CD1c-positive myeloid dendritic cell (primary cell): ENCODE data around the gene KRTAP5-6.
A peak's percentile ranks its signal among the peaks of the same experiment; 100 is the strongest.

Source experiments
- DNase-seq: peaks from one replicate; pipeline ENCODE4 v3.0.0-alpha.2; 2016; ENCODE audit errors: extremely low spot score

Gene KRTAP5-6

DNA sequence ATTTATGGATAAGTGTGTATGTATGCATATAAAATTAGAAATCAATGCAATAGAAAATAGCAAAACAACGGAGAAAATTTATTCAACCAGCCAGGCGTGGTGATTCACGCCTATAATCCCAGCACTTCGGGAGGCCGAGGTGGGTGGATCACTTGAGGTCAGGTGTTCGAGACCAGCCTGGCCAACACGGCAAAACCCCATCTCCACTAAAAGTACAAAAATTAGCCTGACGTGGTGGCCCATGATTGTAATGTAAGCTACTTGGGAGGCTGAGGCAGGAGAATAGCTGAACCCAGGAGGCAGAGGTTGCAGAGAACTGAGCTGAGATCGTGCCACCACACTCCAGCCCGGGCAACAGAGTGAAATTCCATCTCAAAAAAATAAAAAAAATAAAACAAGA lies 5.5 kb downstream of the KRTAP5-6 start:
- no peak for DNase-seq

DNA sequence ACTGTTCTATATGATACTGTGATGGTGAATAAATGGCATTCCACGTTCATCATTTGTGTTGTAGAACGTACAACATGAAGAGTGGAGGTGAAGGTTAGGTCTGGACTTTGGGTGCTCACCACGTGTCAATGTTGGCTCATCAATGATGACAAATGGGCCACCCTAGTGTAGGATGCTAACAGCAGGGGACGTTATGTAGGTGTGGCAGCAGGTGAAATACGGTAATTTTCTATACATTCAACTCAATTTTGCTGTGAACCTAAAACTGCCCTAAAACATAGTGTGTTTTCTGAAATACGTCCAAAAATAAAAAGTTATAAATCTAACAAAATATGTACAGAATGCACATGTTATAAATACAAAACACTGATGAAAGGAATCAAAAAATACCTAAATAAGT lies 6.2 kb downstream of the KRTAP5-6 start:
- no peak for DNase-seq

DNA sequence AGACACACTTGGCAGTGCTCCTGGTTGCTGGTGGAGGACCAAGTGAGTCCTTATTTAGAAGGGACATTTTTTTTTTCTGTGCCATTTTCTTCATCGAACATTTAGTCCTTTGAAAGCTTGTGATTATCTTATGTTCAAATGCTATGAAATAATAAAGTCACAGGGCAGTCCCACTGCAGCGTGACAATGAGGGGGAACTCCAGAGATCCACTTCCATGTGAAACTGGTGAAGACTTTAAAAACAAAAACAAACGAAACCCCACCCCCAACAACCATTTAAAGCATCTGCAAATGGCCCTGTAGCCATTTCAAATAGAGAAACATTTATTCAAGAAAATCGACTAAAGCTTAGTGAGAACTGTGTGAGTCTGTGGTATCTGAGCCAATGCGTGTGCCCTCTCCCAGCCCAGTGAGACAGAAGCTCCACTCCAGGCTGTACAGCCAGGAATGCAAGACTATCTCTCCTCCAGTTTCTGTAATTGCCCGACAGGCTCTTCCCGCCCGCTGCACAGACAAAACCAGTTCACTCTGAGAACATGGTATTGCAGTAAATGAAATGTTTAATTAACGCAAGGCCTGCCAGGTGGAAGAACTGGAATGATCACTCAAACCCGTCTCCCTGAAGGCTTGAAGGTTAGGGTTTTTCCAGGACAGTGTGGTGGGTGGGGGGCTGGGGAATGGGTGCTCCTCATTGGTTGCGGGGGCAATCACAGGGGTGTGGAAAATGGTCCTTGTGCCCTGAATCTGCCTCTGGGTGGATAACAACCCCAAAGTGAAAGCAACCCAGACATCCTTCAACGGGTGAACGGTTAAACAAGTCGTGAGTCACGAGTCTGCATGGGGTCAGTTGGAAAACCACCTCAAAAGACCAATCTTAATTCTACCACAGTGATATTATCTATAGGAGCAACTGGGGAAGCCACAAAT lies 8.4 kb downstream of the KRTAP5-6 start:
- no peak for DNase-seq

DNA sequence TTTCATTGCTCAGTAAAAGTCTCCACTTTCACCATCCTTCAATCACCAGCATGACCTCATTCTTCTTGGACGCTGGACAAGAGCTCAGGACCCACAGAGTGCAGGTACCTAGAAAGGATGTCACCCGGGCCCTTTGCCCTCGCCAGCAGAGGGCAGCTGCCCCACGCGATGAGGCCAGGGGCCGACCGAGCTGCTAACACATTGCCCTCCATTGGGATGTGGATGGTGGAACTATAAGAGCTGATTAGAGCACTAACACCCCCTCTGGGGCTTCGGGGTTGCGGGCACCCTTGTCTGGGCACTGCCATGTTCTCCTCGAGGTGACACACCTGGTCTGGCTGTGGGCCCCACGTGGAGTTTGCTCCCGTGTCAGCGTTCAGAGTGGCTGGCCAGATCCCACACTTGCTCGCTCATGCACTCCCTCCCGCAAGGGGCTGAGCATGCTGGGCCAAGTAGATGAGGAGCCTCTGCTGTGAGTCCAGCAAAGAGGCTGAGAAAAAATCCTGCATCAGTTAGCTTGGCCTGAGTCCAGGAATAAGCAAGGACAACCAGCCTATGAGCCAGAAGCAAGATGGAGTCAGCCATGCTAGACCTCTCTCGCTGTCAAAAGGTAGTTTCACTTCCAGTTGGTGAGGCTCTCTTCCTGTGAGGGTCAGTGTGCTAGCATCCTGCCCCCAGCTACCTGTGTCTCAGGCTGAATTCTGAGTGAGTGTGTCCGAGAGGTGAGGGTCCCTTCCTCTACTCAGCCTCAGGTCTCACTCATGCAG lies 9.8 kb downstream of the KRTAP5-6 start:
- peak; percentile 35 for DNase-seq

DNA sequence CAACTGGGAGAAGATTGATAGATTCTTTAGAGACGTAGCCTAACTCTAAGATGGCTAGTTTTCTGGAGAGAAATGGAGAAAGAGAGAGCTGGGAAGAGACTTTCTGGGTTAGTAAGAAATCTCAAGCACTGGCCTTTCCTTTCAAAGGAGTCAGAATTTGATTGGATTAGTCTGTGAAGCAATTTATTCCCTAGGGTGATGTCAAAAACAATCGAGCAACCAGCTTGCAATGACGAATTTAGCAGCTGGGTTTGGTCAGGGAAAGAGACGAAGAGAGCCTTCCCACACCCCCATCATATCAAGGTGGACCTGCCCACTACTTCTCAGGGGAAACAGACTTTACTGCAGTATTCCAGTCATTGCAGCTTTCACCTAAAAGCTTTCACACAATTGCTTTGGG lies 10.8 kb downstream of the KRTAP5-6 start:
- no peak for DNase-seq

DNA sequence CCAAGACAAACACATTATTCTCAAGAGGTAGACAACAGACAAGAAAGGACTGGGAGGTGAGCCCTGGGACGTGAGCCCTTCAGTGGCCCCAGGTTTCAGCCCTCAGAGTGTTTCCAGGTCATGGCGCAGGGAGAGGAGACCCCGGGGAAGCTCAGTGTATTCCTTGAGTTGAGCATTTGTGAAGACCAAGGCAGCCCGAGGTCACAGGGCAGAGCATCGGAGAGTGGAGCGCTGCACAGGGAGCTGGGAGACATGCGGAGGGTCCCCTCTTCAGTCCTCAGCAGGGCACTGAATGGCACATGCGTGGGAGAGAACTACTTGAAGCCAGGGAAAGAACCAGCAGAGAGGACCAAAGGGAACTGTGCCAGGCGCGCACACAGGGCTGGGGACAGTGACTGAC lies 11.7 kb downstream of the KRTAP5-6 start:
- no peak for DNase-seq

DNA sequence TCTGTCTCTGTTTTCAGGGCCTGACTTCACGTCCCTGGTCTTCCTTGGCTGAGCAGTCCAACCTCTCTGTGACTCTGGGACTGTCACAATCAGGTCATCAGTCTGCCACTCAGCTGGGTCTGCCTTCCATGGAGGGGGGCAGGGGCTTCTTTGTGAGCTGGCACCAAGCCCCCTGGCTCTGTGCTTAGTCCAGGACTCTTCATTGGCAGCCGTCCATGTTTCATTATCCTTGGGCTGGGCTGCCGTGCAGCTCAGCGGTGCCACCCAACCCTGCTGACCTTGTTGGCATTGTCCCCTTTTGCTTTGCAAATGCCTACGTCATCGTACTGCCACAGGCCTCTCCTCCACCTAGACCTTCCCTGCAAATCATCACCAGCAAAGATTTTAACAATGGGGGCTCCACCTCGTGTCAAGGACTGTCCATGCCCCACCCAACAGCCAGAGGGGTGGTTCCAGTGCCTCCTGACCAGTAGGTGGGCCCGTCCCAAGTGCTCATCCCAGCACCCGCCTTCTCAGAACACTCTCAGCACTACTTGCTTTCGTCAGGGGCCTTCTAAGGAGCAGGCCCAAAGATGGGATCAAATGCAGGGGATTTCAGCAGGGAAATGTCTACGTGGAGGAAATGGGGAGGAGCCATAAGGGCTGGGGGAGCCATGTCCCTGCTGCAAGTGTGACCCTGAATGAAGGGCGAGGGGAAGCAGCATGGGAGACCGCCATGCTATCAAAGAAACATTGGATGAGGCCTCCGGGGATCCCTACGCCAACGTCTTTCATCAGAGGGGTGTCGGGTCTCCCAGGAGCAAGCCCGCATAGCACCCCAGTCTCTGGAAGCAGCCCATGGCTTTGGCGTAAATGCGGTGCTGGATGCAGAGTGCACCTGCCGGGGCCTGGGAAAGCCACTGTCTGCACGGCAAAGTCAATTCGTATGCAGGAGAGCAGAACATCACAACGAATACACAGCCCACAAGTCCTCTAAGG lies 18.2 kb downstream of the KRTAP5-6 start:
- DNase-seq = no peak

DNA sequence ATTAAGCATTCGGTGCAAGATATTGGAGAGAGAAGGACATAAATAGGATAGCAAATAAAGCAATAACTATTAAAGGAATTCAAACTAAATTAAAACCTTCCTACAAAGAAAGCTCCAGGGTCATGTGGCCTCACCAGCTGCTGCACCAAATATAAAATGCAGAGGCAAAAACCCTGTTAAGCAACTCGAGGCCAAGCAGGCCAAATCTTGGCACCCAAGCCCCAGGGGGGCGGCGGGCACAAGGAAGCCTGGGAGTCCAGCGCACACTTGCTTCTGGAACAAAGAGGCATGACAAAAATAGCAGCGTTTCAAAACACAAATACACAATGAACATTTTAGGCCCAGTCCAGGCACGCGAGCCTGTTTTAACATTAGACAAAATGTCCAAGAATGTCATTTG lies 20.8 kb downstream of the KRTAP5-6 start:
- no peak for DNase-seq

DNA sequence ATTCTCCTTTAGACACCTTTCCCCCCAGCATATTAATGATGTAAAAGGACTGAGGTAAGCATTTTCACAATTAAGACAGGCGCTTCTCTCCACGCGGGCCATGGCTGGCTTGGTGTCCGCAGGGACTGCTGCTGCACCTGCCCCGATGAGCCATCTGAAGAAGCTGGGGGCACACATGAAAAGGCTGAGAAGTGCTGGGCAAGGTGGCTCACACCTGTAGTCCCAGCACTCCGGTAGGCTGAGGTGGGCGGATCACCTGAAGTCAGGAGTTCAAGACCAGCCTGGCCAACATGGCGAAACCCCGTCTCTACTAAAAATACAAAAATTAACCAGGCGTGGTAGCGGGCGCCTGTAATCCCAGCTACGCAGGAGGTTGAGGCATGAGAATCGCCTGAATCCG lies 21.3 kb downstream of the KRTAP5-6 start:
- no peak for DNase-seq

DNA sequence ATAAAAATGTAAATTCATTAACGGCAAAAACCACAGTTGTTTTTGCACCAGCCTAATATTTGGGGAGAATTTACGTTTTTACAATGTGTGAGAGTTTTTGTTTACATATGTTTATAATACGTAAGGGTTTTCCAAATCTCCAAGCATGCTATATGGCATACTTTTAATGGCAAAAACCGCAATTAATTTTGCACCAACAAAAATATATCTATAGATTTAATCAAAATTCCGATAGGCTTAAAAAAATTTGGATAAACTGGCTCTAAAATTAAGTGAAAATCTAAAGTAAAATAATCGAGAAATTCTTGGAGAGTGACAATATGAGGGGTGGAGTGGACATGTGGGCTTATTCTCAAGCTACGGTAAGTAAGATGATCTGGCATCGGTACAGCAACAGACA lies 22.8 kb downstream of the KRTAP5-6 start:
- DNase-seq = no peak

DNA sequence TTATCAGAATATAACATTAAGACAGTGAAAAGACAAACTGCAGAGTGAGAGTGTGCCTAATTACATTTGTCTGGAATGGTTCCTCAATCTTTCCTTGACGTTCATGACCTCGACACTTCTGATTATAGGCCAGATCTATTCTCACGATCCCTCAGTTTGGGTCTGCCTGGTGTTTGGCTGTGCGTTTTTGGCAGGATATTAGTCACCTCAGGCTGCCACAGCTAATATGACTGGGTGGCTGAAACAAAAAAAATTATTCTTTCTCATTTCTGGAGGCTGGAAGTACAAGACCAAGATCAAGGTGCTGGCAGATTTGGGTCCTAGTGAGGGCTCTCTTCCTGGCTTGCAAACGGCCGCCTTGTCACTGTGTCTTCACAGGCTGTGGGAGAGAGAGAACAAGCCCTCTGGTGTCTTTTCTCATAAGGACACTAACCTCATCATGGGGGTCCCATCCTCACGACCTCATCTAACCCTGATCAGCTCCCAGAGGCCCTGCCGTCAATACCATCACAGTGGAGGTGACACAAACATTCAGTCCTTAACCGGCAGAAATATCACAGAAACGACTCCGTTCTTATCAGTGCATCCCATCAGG lies 30.2 kb downstream of the KRTAP5-6 start:
- DNase-seq = peak; percentile 17

DNA sequence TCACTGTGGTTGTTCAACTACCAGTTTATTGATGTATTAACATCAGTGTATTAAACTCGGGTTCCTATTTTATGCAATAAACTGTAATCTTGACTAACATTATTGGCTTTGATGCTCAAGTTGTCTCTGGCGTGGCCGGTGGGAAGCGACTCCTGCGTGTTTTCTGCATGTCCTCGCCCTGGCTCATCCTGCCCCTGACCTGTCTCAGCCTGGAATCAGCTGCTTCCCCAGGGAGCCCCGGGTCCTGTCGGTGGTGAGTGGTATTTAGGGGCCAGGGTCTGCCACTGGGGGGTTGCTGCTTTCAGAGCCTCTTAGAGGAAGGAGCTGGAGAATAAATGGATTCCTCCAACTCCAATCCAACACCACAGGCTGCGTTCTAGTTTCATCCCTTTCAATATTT lies 30.9 kb downstream of the KRTAP5-6 start:
- DNase-seq = no peak

DNA sequence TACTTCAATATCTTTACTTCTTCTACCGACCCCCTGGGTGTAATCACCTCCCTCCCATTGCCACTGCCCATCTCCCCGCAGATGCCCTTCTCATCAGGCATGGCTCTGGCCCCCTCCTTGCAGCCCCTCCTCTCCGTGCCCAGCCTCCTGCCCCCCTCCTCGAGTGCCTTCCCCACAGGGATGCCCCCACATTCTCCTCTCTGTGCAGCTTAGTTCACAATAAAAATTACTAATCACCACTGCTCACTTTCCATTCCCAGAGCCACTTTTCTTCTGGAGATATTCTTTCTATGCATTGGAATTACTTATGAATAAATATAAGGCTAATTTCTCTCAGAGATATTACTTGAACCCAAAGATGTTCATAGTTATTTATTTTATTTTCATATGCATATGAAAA lies 31.3 kb downstream of the KRTAP5-6 start:
- DNase-seq = no peak

DNA sequence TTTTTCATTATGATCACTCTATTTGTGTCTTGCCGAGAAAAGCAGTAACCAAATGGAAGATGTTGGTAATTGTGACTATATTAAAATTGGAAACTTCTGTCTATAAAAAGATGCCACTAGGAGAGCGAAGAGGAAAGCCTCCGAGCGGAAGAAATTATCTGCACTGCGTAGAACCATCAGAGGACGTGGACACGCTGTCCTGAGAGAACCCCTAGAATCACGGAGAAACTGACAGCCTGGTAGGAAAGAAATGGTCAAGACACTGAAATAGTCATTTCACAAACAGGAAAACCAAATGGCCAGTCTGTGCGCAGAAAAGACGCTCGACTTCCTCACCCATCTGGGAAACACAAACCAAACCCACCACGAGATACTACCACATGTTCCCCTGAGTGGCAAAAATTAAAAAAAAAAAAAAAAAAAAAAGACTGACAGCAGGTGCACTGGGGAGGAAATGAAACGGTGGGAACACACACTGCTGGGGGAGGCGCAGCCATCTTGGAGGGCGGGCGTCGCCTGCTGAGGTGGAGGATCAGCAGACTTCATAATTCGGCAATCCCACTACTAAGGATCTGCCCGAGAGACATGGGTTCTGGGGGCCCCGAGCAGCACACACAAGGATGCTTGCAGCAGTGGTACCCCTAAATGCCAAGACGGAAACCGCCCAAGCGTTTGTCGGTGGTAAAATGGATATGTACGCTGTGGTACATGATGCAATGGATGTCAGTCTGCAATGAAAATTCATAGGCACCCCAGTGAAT lies 32.1 kb downstream of the KRTAP5-6 start:
- no peak for DNase-seq

DNA sequence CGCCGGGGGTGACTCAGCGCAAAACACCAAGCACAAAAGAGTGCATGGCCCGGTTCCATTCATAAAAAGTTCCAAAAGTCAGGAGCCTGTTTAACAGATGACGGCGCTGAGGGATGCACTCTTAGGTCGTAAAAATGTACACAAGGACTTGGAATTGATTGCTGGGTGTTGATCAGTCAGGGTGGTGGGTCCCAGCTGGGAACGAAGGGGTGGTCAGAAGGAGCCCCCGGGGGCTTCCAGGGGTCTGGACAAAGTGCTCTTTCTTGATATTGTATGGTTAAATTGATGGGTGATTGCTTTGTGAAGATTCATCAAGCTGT lies 32.7 kb downstream of the KRTAP5-6 start:
- DNase-seq = no peak

DNA sequence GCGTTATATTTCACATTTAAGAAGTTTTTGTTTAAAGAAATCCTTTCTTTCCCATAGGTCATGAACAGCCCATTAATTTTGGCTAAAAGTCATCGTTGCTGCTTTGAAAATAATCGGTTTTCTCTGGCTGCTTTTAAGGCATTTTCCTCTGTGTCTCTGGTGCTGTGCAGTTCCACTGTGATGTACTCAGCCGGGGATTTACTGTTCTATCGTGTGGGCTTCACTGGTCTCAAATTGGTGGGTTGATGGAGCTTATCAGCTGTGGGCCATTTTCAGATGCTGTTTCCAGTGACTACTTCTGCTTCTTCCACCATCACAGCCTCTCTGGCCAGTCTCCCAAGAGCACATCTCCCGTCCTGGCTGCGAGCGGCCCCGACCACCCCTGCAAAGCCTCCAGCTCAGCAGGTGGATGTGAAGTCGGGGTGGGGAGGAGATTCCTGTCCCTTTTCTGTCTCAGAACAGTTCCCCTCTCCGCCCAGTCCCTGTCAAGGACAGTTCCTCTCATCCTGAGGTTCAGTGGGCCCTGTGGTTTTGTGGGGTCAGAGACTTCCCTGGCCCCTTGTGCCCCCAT lies 33.1 kb downstream of the KRTAP5-6 start:
- DNase-seq = no peak

DNA sequence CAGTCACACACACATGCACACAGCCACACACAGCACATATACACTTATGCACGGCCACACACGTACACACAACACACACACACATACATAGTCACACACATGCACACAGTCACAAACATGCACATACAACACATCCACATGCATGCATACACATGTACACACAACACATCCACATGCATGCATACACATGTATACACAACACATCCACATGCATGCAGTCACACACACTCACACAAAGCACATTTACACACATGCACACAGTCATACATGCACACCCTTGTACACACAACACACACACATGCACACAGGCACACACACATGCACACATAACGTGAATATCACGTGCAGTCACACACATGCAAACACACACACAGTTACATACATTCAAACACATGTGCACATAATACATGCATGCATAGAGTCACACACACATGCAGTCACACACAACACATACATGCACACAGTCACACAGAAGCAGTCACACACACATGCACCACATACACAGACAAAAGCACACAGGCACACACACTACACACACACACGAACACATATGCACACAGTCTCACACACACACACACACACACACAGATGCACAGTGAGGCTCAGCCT lies 34.6 kb downstream of the KRTAP5-6 start:
- DNase-seq = no peak

DNA sequence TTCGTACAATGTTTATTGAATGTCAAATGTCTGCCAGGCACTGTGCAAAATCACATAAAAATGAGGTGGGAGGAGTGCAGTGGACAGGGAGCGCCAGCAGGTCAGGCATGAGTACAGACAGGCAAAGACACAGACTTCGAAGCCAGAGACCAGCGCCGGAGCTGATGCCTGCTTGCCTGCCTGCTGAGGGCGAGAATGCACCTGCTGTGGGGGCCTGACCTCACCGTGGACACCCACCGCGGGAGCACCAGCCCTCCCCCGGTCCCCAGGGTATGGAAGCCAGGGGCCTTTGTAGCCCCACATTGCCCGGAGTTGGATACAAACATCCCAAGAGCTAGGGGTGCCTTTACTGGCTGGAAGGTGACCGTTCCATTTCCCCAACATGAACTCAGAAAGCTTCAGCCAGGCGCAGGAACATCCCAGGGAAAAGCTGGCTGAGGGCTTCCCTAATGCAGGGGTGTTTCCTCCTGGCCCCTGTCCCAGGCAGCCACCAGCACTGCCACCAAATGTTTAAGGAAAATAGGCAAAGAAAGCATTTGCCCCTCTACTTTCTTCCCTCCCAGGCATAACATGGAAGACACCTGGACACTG lies 35.5 kb downstream of the KRTAP5-6 start:
- DNase-seq = no peak

DNA sequence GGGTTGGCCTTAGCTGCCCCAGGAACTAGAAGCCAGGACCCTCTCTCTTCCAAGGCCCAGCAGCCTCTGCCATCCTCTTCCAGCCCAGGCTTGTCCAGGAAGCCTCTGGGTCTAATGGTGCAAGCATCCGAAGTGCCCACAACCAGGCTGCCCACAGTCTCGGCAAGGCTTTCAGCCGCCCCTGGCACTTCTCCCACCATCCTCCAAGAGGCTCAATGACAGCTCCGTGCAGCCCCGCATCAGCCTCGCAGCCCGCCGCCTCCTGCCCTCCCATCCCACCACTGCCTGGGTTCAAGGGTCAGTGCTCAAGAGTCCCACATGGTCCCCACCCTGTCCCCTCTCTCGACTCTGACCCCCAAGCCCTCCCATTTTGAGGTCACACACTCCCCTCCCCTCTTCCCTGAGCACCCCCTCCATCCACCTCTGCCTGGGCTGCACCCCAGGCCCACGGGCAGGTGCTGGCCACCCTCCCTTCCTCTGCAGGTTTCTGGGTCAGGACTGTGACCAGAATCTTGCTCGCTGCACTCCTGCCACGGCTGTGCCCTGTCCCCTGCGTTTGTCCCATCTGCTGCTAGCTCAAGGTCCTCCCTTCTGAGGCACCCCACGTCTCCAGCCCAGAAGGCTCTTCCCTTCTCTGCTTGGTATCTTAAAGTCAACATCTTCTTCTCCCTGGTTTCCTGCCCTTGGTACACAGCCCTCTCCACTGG lies 36.2 kb downstream of the KRTAP5-6 start:
- no peak for DNase-seq
